Neural cell (in vitro differentiated cells): Measurements from ENCODE around the gene CLIP4. TPM values are rescaled to one million over a fixed set of nuclear protein-coding genes. Genes with fewer than 3 reads are reported as not detected.
A peak's percentile ranks its signal among the peaks of the same experiment; 100 is the strongest.

Experiments
- H2AFZ ChIP-seq: fragments of 200-600, 300-800 bp; sonication (generic), shearing (Covaris generic); 2 replicates; pipeline ENCODE4 v1.6.0; 2014; ENCODE audit warnings: low read depth, mild to moderate bottlenecking, antibody characterized with exemption, low read length, moderate library complexity
- H3F3A ChIP-seq: fragments of 200-600 bp; shearing (Covaris generic); 2 replicates; pipeline ENCODE4 v1.6.1; 2016; ENCODE audit warnings: mild to moderate bottlenecking, moderate library complexity, mixed read lengths, antibody characterized with exemption, low read length; ENCODE audit not compliant: insufficient read depth, poor library complexity, severe bottlenecking
- H3K27ac ChIP-seq: fragments of 200-600, 300-800 bp; sonication (generic), shearing (Covaris generic); 2 replicates; pipeline ENCODE4 v1.5.1; 2014; ENCODE audit warnings: mild to moderate bottlenecking, low read length, moderate library complexity
- H3K27me3 ChIP-seq: fragments of 300-800, 200-600 bp; sonication (generic), shearing (Covaris generic); 2 replicates; pipeline ENCODE4 v1.6.0; 2014; ENCODE audit warnings: mild to moderate bottlenecking, low read depth, low read length, moderate library complexity; ENCODE audit not compliant: insufficient read depth
- H3K36me3 ChIP-seq: fragments of 300-800, 200-600 bp; sonication (generic), shearing (Covaris generic); 2 replicates; pipeline ENCODE4 v1.5.1; 2014; ENCODE audit warnings: mild to moderate bottlenecking, antibody characterized with exemption, low read length, moderate library complexity; ENCODE audit not compliant: insufficient read depth
- H3K4me2 ChIP-seq: fragments of 300-800, 200-600 bp; sonication (generic), shearing (Covaris generic); 2 replicates; pipeline ENCODE4 v1.6.0; 2014; ENCODE audit warnings: mild to moderate bottlenecking, low read length
- H3K4me3 ChIP-seq: fragments of 300-800, 200-600 bp; sonication (generic), shearing (Covaris generic); 2 replicates; pipeline ENCODE4 v1.5.1; 2014; ENCODE audit warnings: mild to moderate bottlenecking, low read length, moderate library complexity
- H3K79me2 ChIP-seq: fragments of 200-600 bp; shearing (Covaris generic); replicated peaks from 2 replicates; pipeline ENCODE4 v1.6.0; 2014; ENCODE audit warnings: mild to moderate bottlenecking, low read length, moderate library complexity; ENCODE audit not compliant: insufficient read depth
- H3K9ac ChIP-seq: fragments of 300-800, 200-600 bp; sonication (generic), shearing (Covaris generic); 2 replicates; pipeline ENCODE4 v1.6.1; 2016; ENCODE audit warnings: mild to moderate bottlenecking, low read length, mixed read lengths
- H3K9me2 ChIP-seq: fragments of 200-600 bp; shearing (Covaris generic); 2 replicates; pipeline ENCODE4 v1.6.1; 2016; ENCODE audit warnings: mild to moderate bottlenecking, low read length, mixed read lengths; ENCODE audit not compliant: insufficient read depth
- H3K9me3 ChIP-seq: fragments of 200-600, 300-800 bp; sonication (generic), shearing (Covaris generic); 2 replicates; pipeline ENCODE4 v1.6.1; 2016; ENCODE audit warnings: mild to moderate bottlenecking, mixed run types, low read length, moderate library complexity, mixed read lengths
- H4K20me1 ChIP-seq: fragments of 200-600 bp; shearing (Covaris generic); 2 replicates; pipeline ENCODE4 v1.6.1; 2016; ENCODE audit warnings: mild to moderate bottlenecking, mixed run types; ENCODE audit not compliant: insufficient read depth
- CTCF ChIP-seq: fragments of 450-650 bp; IDR thresholded peaks from 2 replicates; pipeline ENCODE4 v1.5.1; 2014; ENCODE audit warnings: antibody characterized with exemption, mild to moderate bottlenecking, moderate library complexity; ENCODE audit not compliant: poor library complexity, severe bottlenecking
- EP300 ChIP-seq: fragments of 450-650 bp; conservative IDR thresholded peaks from 2 replicates; pipeline ENCODE4 v1.6.1; 2014; ENCODE audit warnings: antibody characterized with exemption, mild to moderate bottlenecking, moderate library complexity; ENCODE audit not compliant: poor library complexity, severe bottlenecking
- EZH2 ChIP-seq: fragments of 200-600, 300-800 bp; shearing (Covaris generic), sonication (generic); IDR thresholded peaks from 2 replicates; pipeline ENCODE4 v1.6.1; 2014; ENCODE audit warnings: antibody characterized with exemption, low read length, borderline replicate concordance, mild to moderate bottlenecking; ENCODE audit not compliant: insufficient read depth, poor library complexity, severe bottlenecking
- MXI1 ChIP-seq: fragments of 450-650 bp; conservative IDR thresholded peaks from 2 replicates; pipeline ENCODE4 v1.6.1; 2014; ENCODE audit warnings: antibody characterized with exemption, mild to moderate bottlenecking; ENCODE audit not compliant: poor library complexity, severe bottlenecking
- POLR2AphosphoS5 ChIP-seq: IDR thresholded peaks from 2 replicates; pipeline ENCODE4 v1.6.1; 2012
- RAD21 ChIP-seq: fragments of 450-650 bp; conservative IDR thresholded peaks from 2 replicates; pipeline ENCODE4 v1.6.1; 2014; ENCODE audit warnings: antibody characterized with exemption, mild to moderate bottlenecking, moderate library complexity
- REST ChIP-seq: IDR thresholded peaks from 2 replicates; pipeline ENCODE4 v1.6.1; 2012; ENCODE audit warnings: borderline replicate concordance
- SMC3 ChIP-seq: fragments of 450-650 bp; conservative IDR thresholded peaks from 2 replicates; pipeline ENCODE4 v1.6.1; 2014; ENCODE audit warnings: antibody characterized with exemption, mild to moderate bottlenecking, moderate library complexity; ENCODE audit not compliant: poor library complexity
- TAF1 ChIP-seq: IDR thresholded peaks from 2 replicates; pipeline ENCODE4 v1.6.1; 2012; ENCODE audit warnings: low read depth
- polyA plus RNA-seq: library from polyadenylated mRNA; depleted of rRNA; stranded (reverse); fragments of >200 nt; gene quantifications from 2 replicates; pipeline ENCODE4 v1.2.3, GENCODE V29; 2014

Gene CLIP4
- polyA plus RNA-seq, 1 donor from 2014 or later: 10.2 TPM

DNA sequence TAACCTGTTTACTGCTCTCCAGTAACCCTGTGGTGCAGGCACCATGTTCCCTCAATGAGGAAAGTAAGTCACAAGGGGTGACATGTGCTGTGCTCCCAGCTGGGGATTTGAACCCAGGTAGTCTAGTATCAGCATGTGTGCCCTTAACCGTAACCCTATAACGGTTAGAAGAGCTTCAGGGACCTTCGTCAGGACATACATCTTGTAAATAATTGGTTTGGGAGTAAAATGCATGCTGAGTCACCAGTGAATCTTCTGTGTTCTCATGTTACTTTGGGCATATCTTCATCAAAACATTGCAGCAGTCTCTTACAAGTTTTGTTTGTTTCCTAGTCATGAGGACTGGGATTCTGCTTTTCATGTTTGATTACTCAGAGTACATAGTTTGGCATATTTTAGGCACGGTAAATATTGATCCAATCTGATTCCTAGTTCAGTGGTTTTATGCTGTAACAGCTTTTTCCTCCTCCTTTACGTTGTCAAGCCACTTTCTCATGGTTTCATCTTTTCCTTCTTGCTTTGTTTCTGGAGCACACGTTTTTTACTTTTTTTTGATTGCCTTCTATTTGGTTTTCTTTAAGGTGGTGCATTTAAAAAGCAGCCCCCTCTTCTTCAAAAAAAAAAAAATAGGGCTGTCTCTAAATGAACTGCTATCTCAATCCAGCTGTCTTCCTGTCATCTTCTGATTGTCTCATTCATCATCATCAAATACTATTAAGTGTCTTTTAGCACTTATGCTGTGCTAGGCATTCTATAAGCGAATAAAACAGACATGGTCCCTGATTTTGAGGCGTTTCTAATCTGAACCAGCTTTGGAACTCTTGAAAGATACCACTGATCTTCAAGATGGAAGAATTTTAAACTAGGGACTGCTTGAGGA, 50.4 kb downstream of the CLIP4 start:
- peak overlapping the region; percentile 41 for H3K4me2 ChIP-seq
- H3K36me3 ChIP-seq: no peaks in the 10 kb centered on the region
- TF ChIP-seq EP300 (peak; percentile 84), POLR2AphosphoS5 (peak; percentile 55), SMC3 (no peak), TAF1 (no peak), MXI1 (no peak), RAD21 (no peak)
- peak overlapping the region; percentile 18 for H3K9ac ChIP-seq
- H3K79me2 ChIP-seq: no peaks in the 10 kb centered on the region
- H3K27ac ChIP-seq: peak overlapping the region; percentile 78
- no peaks in the 10 kb centered on the region for H3K9me3 ChIP-seq
- no peaks in the 10 kb centered on the region for H4K20me1 ChIP-seq
- no peaks in the 10 kb centered on the region for H3K9me2 ChIP-seq
- no peaks in the 10 kb centered on the region for H3K27me3 ChIP-seq
- peaks cover 4% of the 10 kb centered on the region for H3F3A ChIP-seq
- peak overlapping the region; percentile 44 for H3K4me3 ChIP-seq
- H2AFZ ChIP-seq: no peak overlapping the region

DNA sequence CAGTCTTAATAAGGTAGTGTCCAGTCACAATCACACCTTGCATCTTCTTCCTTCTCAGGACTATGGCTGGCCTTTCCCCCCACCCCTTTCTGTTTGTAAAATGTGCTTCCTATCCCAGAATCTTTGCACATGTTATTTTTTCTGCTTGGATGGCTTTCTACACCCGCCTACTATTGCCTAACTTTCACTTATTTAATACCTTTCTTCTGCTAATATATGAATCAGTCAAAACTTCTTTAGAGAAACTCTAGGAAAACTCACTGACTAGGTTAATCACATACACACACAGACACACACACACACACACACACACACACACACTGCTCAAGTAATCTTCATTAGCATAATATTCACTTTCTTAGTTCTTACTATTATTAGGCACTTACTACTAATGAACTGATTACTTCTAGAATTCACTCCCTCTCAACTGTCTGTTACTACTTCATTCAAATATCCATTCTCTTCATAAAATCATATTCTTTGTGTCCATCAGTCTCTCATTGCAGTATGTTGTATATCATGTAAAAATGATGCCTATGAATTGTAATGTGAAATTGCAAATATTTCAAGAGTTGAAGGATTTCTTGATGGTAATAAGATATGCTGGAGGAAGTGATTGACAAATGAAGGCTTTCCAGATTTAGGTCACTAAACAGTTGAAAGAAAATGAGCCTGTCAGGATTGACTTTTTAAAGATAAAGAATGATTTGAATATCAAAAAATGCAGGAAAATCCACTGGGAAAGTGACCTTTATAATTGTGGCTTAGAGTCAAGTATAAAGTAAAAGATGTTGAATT, 51.2 kb downstream of the CLIP4 start:
- Histone ChIP-seq H3K79me2 (no peaks in the 10 kb centered on the region), H2AFZ (no peak overlapping the region), H3F3A (peaks cover 4% of the 10 kb centered on the region), H3K9ac (peak overlapping the region; percentile 18), H3K9me3 (no peaks in the 10 kb centered on the region), H3K4me3 (peak overlapping the region; percentile 44), H4K20me1 (no peaks in the 10 kb centered on the region), H3K27me3 (no peaks in the 10 kb centered on the region), H3K27ac (peak overlapping the region; percentile 78), H3K36me3 (no peaks in the 10 kb centered on the region), H3K9me2 (no peaks in the 10 kb centered on the region), H3K4me2 (peak overlapping the region; percentile 41)
- no peak for TF ChIP-seq TAF1
- peak; percentile 76 for TF ChIP-seq EP300
- no peak for TF ChIP-seq MXI1
- peak; percentile 50 for TF ChIP-seq POLR2AphosphoS5
- TF ChIP-seq RAD21: no peak
- no peak for TF ChIP-seq SMC3
- no peak for TF ChIP-seq EZH2
- TF ChIP-seq CTCF: no peak
- no peak for TF ChIP-seq REST
